Endothelial cell (in vitro differentiated cells): Measurements from ENCODE around the gene CAMK2N1. TPM values are rescaled to one million over a fixed set of nuclear protein-coding genes. Genes with fewer than 3 reads are reported as not detected.

Experiments
- DNase-seq: peaks from one replicate; pipeline ENCODE4 v3.0.0; 2021; ENCODE audit warnings: low spot score
- H3K27ac Mint-ChIP-seq: one replicate; pipeline ENCODE4 v1.8.0; 2021; ENCODE audit warnings: mixed read lengths, inconsistent platforms; ENCODE audit not compliant: unreplicated experiment
- H3K27me3 Mint-ChIP-seq: one replicate; pipeline ENCODE4 v1.8.0; 2021; ENCODE audit warnings: mild to moderate bottlenecking, moderate library complexity, mixed read lengths, inconsistent platforms; ENCODE audit not compliant: unreplicated experiment
- H3K36me3 Mint-ChIP-seq: one replicate; pipeline ENCODE4 v1.8.0; 2021; ENCODE audit warnings: mild to moderate bottlenecking, low read depth, mixed read lengths, inconsistent platforms; ENCODE audit not compliant: unreplicated experiment
- H3K4me1 Mint-ChIP-seq: one replicate; pipeline ENCODE4 v1.8.0; 2021; ENCODE audit warnings: mild to moderate bottlenecking, mixed read lengths, inconsistent platforms; ENCODE audit not compliant: unreplicated experiment
- H3K4me3 Mint-ChIP-seq: one replicate; pipeline ENCODE4 v1.8.0; 2021; ENCODE audit warnings: mild to moderate bottlenecking, mixed read lengths, inconsistent platforms; ENCODE audit not compliant: unreplicated experiment
- H3K9me3 Mint-ChIP-seq: one replicate; pipeline ENCODE4 v1.8.0; 2021; ENCODE audit warnings: mixed read lengths, inconsistent platforms; ENCODE audit not compliant: unreplicated experiment
- CTCF ChIP-seq: fragments of 200-600 bp; sonication (generic); IDR thresholded peaks from one replicate; pipeline ENCODE4 v1.5.0; 2021; ENCODE audit warnings: antibody characterized with exemption; ENCODE audit not compliant: unreplicated experiment
- total RNA-seq: library from RNA; stranded (reverse); fragmentation: NEBNext Ultra II Directional; extraction: Animal tissue kit (Norgen Biotek cat#: 25700); gene quantifications from one replicate; pipeline ENCODE4 v1.2.1, GENCODE V29; 2021; ENCODE audit not compliant: unreplicated experiment

The CAMK2N1 gene
- total RNA-seq, 1 donor from 2014 or later, result 0.28 TPM

- no peak for TF ChIP-seq CTCF
- Mint-ChIP-seq H3K9me3 (no peaks in the 10 kb centered on the region), H3K36me3 (no peaks in the 10 kb centered on the region), H3K27me3 (peaks cover 2% of the 10 kb centered on the region), H3K27ac (no peak overlapping the region), H3K4me1 (peaks cover 17% of the 10 kb centered on the region), H3K4me3 (no peak overlapping the region)
- no peak for DNase-seq
Measured at GRCh38 chr1:20511518-20512428, 25.8 kb upstream of the CAMK2N1 start.

- Mint-ChIP-seq H3K9me3 (no peaks in the 10 kb centered on the region), H3K27me3 (no peaks in the 10 kb centered on the region), H3K4me1 (peaks cover 16% of the 10 kb centered on the region), H3K36me3 (peaks cover 5% of the 10 kb centered on the region), H3K4me3 (peak overlapping the region; percentile 92), H3K27ac (peak overlapping the region; percentile 67)
- DNase-seq, result no peak
- TF ChIP-seq CTCF, result no peak
Measured at GRCh38 chr1:20508411-20508771, 22.4 kb upstream of the CAMK2N1 start.

- Mint-ChIP-seq H3K4me3 (peak within 1 kb of the TSS; percentile 92), H3K4me1 (peaks cover 10% of the 10 kb centered on the region), H3K27ac (peak within 1 kb of the TSS; percentile 67), H3K36me3 (peaks cover 5% of the 10 kb centered on the region), H3K9me3 (no peaks in the 10 kb centered on the region), H3K27me3 (no peaks in the 10 kb centered on the region)
- DNase-seq, result peak; percentile 94
- no peak for TF ChIP-seq CTCF
Measured at GRCh38 chr1:20507564-20508410, 21.8 kb upstream of the CAMK2N1 start, which contains the start of gene MUL1. TSS of gene MUL1 (minus strand) at chr1:20508151. CDS start at chr1:20508024, 127 bp downstream.

GRCh38 chr1:20507248-20507563, 21.2 kb upstream of the CAMK2N1 start:
- Mint-ChIP-seq H3K9me3 (no peaks in the 10 kb centered on the region), H3K4me1 (peaks cover 10% of the 10 kb centered on the region), H3K27me3 (no peaks in the 10 kb centered on the region), H3K36me3 (peaks cover 5% of the 10 kb centered on the region), H3K27ac (peak overlapping the region; percentile 67), H3K4me3 (peak overlapping the region; percentile 92)
- no peak for DNase-seq
- TF ChIP-seq CTCF, result no peak
